Endothelial cell of umbilical vein (primary cell): ENCODE measurements around the gene INKA1. TPM values are rescaled to one million over a fixed set of nuclear protein-coding genes. Genes with fewer than 3 reads are reported as not detected.

ENCODE experiments used
- BruUV-seq: library from RNA; stranded (reverse); fragments of 400-500 nt; replicated peaks from 2 replicates; lab custom pipeline; 2021; lab: Mats Ljungman, UMichigan
- CTCF ChIA-PET: fragments of 300-600, 350-600 bp; sonication (Branson Sonifier 250); formaldehyde crosslinking; loops from one replicate; lab custom pipeline; 2021; ENCODE audit warnings: antibody characterized with exemption, inconsistent platforms; lab: Charles Lee
- POLR2A ChIA-PET: fragments of 300-600, 350-600 bp; sonication (Branson Sonifier 250); formaldehyde crosslinking; loops from one replicate; lab custom pipeline; 2021; ENCODE audit warnings: antibody characterized with exemption, inconsistent platforms; lab: Charles Lee
- DNase-seq: peaks from one replicate; pipeline ENCODE4 v3.0.0-alpha.2; 2011; ENCODE audit warnings: low read depth, low spot score
- FAIRE-seq: peaks from 2 replicates; lab custom pipeline; 2011; peaks lifted over from hg19 to GRCh38; lab: Jason Lieb, UNC
- H2AFZ ChIP-seq: 2 replicates; pipeline ENCODE4 v1.6.0; 2012; ENCODE audit warnings: low read depth, low read length, control low read depth, inconsistent platforms
- H3K27ac ChIP-seq: 2 replicates; pipeline ENCODE4 v1.5.1; 2011; ENCODE audit warnings: low read depth, mild to moderate bottlenecking, control low read depth, low read length, moderate library complexity; ENCODE audit not compliant: insufficient read depth
- H3K27me3 ChIP-seq, 2 experiments: 2 replicates each; pipeline versions ENCODE4 v1.6.0 to v1.6.1; 2011; ENCODE audit warnings: low read length in 2 of 2, mixed read lengths in 1 of 2; ENCODE audit not compliant: control insufficient read depth in 2 of 2, insufficient read depth in 2 of 2
- H3K36me3 ChIP-seq, 2 experiments: 2 replicates in 1 of 2; 3 replicates in 1 of 2; pipeline ENCODE4 v1.5.1; 2011; ENCODE audit warnings: low read length in 2 of 2, mild to moderate bottlenecking in 1 of 2, moderate library complexity in 1 of 2; ENCODE audit not compliant: control insufficient read depth in 2 of 2, insufficient read depth in 2 of 2; ENCODE audit errors: extremely low read depth in 1 of 2
- H3K4me1 ChIP-seq: 3 replicates; pipeline ENCODE4 v1.5.1; 2011; ENCODE audit warnings: mild to moderate bottlenecking, low read length; ENCODE audit not compliant: control insufficient read depth, insufficient read depth; ENCODE audit errors: extremely low read depth
- H3K4me2 ChIP-seq: 2 replicates; pipeline ENCODE4 v1.6.1; 2011; ENCODE audit warnings: low read length, control low read depth, mixed read lengths; ENCODE audit not compliant: insufficient read depth
- H3K4me3 ChIP-seq, 3 experiments: fragments of 200-600 bp in 1 of 3; sonication (generic), shearing (Covaris generic) in 1 of 3; replicated peaks in 1 of 3; 2 replicates each; pipeline ENCODE4 v1.5.1; 2011 to 2016; ENCODE audit warnings: control low read depth in 3 of 3, low read length in 3 of 3, mild to moderate bottlenecking in 2 of 3, inconsistent platforms in 1 of 3, low read depth in 1 of 3, moderate library complexity in 1 of 3; ENCODE audit not compliant: insufficient read depth in 1 of 3
- H3K79me2 ChIP-seq: 2 replicates; pipeline ENCODE4 v1.6.0; 2012; ENCODE audit warnings: low read length, inconsistent platforms; ENCODE audit not compliant: control insufficient read depth, insufficient read depth
- H3K9ac ChIP-seq: replicated peaks from 2 replicates; pipeline ENCODE3; 2011; ENCODE audit warnings: low read length, control low read depth; ENCODE audit not compliant: insufficient read depth; ENCODE audit errors: extremely low read depth
- H3K9me1 ChIP-seq: replicated peaks from 3 replicates; pipeline ENCODE4 v1.6.0; 2011; ENCODE audit warnings: mild to moderate bottlenecking, low read length; ENCODE audit not compliant: control insufficient read depth, insufficient read depth; ENCODE audit errors: extremely low read depth
- H3K9me3 ChIP-seq: replicated peaks from 2 replicates; pipeline ENCODE4 v1.5.1; 2012; ENCODE audit warnings: low read length, inconsistent platforms; ENCODE audit not compliant: control insufficient read depth, insufficient read depth
- H4K20me1 ChIP-seq: replicated peaks from 2 replicates; pipeline ENCODE3; 2011; ENCODE audit warnings: mild to moderate bottlenecking, low read length; ENCODE audit not compliant: control insufficient read depth, insufficient read depth; ENCODE audit errors: extremely low read depth
- CTCF ChIP-seq, 2 donors: IDR thresholded peaks; 1 replicate in 1 of 2; 2 replicates in 1 of 2; pipeline ENCODE4 v1.5.1; 2011; ENCODE audit warnings: low read length in 2 of 2, mild to moderate bottlenecking in 2 of 2, moderate library complexity in 2 of 2, control low read depth in 1 of 2, inconsistent platforms in 1 of 2, low read depth in 1 of 2; ENCODE audit not compliant: insufficient read depth in 1 of 2; ENCODE audit errors: extremely low read depth in 1 of 2
- EZH2 ChIP-seq: IDR thresholded peaks from 2 replicates; pipeline ENCODE4 v1.6.1; 2012; ENCODE audit warnings: borderline replicate concordance, low read depth, mild to moderate bottlenecking, moderate library complexity, low read length, inconsistent platforms; ENCODE audit not compliant: severe bottlenecking
- MYC ChIP-seq: IDR thresholded peaks from one replicate; pipeline ENCODE4 v1.6.1; 2011; ENCODE audit warnings: mild to moderate bottlenecking, low read depth, low read length
- POLR2A ChIP-seq: IDR thresholded peaks from 2 replicates; pipeline ENCODE4 v1.6.1; 2012; ENCODE audit warnings: low read depth, mild to moderate bottlenecking, control low read depth, low read length
- POLR2AphosphoS5 ChIP-seq: IDR thresholded peaks from 2 replicates; pipeline ENCODE4 v1.6.1; 2012; ENCODE audit warnings: low read depth, mild to moderate bottlenecking, control low read depth, low read length, moderate library complexity; ENCODE audit not compliant: insufficient read depth
- dilution Hi-C: fragments of 300-500 bp; cut with MboI; formaldehyde crosslinking; loops from one replicate; pipeline ENCODE4 v1.15.0; 2019; ENCODE audit warnings: low sequenced_read_pairs; ENCODE audit not compliant: extremely low pct_ligation_motif_present
- intact Hi-C: fragments of 100-400 bp; cut with micrococcal nuclease; formaldehyde crosslinking; loops from one replicate; pipeline ENCODE4 v1.10.0; 2022
- polyA plus RNA-seq, 4 experiments: library from polyadenylated mRNA; depleted of rRNA in 3 of 4; stranded (reverse) in 3 of 4; unstranded in 1 of 4; fragments of >200 nt; gene quantifications; 2 replicates each; pipeline versions ENCODE4 v1.2.1 to v1.2.3, GENCODE V29; 2011 to 2012; ENCODE audit warnings: missing spikeins in 1 of 4
- total RNA-seq: library from RNA; stranded (reverse); gene quantifications from 2 replicates; pipeline ENCODE4 v1.2.3, GENCODE V29; 2021

The INKA1 gene
- total and polyA plus RNA-seq, 2 donors (not counting 3 experiments of a cell fraction or from before 2014, with no cell fraction given) = 24.0 to 37.8 TPM

GRCh38 chr3:49801160-49801559 lies 1.9 kb upstream of the INKA1 start:
- Histone ChIP-seq H3K9ac (no peak overlapping the region), H3K79me2 (no peaks in the 10 kb centered on the region), H3K4me1 (peaks cover 23% of the 10 kb centered on the region), H3K27ac (no peak overlapping the region), H3K4me2 (no peak overlapping the region), H4K20me1 (no peaks in the 10 kb centered on the region), H3K36me3 (peaks cover 0 to 2% of the 10 kb centered on the region in 2 experiments), H3K27me3 (no peaks in the 10 kb centered on the region), H3K9me1 (no peaks in the 10 kb centered on the region), H2AFZ (no peak overlapping the region), H3K4me3 (no peak overlapping the region), H3K9me3 (no peaks in the 10 kb centered on the region)
- FAIRE-seq (no peak), DNase-seq (no peak)
- no TSS peak for BruUV-seq
- ChIA-PET CTCF (interaction anchor here (1.3 to 12.4 kb wide), 3 partner anchors 19 to 36 kb away, joined by 6 to 545 read pairs (median 7); no protein-coding TSS in a partner anchor), POLR2A (no interaction called here)
- no peak for TF ChIP-seq EZH2
- dilution Hi-C loops = no loop called here
- intact Hi-C loops = loop anchor here (5.0 kb wide), 2 partner anchors 99 to 286 kb away; partner anchors contain the start of gene RBM5

GRCh38 chr3:49803465-49804140 lies 542 bp downstream of the INKA1 start:
- Histone ChIP-seq H3K9me1 (no peaks in the 10 kb centered on the region), H3K9ac (peak overlapping the region; percentile 61), H2AFZ (peak overlapping the region; percentile 85), H3K27ac (no peak overlapping the region), H3K4me3 (peak overlapping the region; percentile 68 to 86 (median 76)), H3K4me1 (peaks cover 39% of the 10 kb centered on the region), H3K9me3 (no peaks in the 10 kb centered on the region), H3K4me2 (peak overlapping the region; percentile 50), H3K79me2 (no peaks in the 10 kb centered on the region), H3K36me3 (peaks cover 0 to 2% of the 10 kb centered on the region in 2 experiments), H3K27me3 (no peaks in the 10 kb centered on the region), H4K20me1 (no peaks in the 10 kb centered on the region)
- TF ChIP-seq CTCF (IDR thresholded peaks at IDR 0.05; ENCODE audit: extremely low read depth in 1 of 2, insufficient read depth in 1 of 2, low read depth in 1 of 2, low read length in 2 of 2) = peak in 1 of 2 donors; percentile 12
- peak; percentile 12 for TF ChIP-seq POLR2AphosphoS5
- TF ChIP-seq POLR2A = no peak
- no peak for TF ChIP-seq MYC
- dilution Hi-C loops (no loop called here), intact Hi-C loops (loop anchor here (2.0 to 5.0 kb wide), 4 partner anchors 85 to 284 kb away; partner anchors contain the start of genes AMIGO3 and RBM5)
- no TSS peak for BruUV-seq
- ChIA-PET POLR2A (interaction anchor here (0.7 to 1.8 kb wide), 3 partner anchors 10 to 132 kb away, joined by 3 to 15 read pairs (median 6); partner anchors contain the start of gene UBA7), CTCF (interaction anchor here (0.7 to 12.4 kb wide), 23 partner anchors 10 to 264 kb away, joined by 3 to 545 read pairs (median 6); partner anchors contain the start of genes AMIGO3, IP6K1, MON1A and RBM6)
- DNase-seq = peak; percentile 69
- FAIRE-seq = peak; percentile 35
